ENCODE results near the gene RTEL1.

The RTEL1 gene

DNA sequence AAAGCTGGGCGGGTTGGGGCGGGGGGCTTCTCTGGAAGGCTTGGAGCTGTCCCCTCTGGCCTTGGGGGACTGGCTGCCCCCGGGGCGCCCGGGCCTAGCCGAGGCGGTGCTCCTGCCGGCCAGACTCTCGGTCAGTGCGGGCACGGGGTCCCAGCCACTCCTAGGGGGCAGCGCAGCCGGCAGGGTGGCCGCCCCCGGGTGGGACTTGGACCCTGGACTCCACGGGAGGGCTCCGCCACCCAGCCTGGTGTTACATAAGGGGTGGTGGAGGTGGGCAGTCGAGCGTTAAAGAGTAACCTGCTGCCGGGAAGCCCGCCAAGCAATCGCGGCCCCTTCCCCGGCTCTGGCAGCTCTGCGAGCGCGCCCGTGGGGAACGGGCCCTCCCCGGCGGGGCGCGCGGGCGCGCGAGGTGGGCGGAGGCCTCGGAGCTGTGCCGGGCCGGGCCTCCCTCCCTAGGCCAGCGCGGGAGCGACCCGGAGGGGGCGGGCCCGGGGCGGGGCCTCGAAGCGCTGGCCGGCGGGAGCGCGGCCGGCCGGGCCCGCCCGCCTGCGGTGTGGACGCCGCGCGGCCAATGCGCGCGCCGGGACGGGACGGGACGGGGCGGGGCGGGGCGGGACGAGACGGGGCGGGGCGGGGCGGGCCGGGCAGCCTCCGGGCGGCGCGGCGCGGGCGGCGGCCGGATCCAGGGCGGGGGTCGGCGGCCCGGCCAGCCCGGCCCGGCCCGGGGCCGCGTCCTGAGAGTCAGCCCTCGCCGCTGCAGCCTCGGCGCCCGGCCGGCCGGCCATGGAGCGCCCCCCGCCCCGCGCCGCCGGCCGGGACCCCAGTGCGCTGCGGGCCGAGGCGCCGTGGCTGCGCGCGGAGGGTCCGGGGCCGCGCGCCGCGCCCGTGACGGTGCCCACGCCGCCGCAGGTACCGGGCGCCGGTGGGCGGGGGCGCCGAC lies 81.3 kb downstream of the RTEL1 start, which contains the start of gene SLC2A4RG:
SLC2A4RG (plus strand) TSS at position 647 of the 940 bp plus-strand sequence; CDS start at position 784, 137 bp downstream.
- peak; percentile 53 for DNase-seq (ENCODE audit: low read depth)

DNA sequence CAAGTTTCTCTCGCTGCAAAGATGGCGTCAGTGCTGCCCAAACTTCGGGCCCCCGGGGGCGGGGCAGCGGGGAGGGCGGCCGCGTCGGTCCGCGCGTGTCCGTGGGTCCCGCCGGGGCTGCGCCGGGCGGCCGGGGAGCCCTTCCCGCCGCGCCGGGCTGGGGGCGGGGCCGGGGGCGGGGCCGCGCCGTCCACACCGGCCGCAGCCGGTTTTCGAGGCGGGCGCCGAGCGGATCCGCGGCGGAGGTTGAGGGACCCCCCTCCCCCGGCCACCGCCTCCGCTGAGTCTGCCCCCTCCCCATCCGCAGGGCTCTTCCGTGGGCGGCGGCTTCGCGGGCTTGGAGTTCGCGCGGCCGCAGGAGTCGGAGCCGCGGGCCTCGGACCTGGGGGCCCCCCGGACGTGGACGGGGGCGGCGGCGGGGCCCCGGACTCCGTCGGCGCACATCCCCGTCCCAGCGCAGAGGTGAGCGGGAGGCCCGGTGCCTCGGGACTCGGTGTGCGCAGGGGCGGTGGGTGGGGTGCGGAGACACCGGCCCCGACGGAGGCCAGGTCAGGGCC lies 82.0 kb downstream of the RTEL1 start:
- DNase-seq (ENCODE audit: low read depth): peak; percentile 37

DNA sequence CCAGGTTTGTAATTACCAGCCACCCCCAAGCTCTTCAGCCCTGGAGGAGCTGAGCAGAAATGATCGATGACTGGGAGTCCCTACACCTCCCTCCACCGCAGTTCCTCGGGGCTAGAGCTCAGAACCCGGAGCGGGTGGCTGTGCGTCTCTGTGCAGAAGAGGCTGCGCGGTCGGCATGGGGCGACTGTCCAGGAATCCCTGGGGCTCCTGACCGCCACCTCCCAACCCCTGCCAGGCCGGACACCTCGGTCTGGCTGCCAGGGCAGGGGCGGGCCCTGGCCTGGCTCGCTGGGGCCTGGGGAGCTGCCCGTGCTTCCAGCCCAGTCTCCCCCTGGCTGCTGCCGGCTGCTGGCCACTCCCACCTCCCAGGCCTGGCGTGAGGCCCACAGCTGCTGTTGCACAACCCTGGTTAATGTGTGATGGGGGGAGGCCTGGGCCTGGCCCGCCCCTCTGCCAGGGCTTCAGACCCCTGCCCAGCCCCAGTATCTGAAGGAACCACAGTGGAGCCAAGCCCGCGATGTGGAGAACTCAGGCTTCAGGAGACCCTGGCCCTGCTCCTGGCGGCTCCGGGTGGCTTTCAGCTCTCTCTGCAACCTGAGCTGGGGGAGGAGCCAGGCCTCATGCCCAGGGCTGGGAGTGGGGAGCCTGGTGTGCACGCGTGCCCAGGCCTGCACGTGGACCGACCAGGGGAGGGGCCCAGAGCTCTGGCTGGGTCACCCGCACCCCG lies 82.7 kb downstream of the RTEL1 start:
- peak; percentile 30 for DNase-seq (ENCODE audit: low read depth)

DNA sequence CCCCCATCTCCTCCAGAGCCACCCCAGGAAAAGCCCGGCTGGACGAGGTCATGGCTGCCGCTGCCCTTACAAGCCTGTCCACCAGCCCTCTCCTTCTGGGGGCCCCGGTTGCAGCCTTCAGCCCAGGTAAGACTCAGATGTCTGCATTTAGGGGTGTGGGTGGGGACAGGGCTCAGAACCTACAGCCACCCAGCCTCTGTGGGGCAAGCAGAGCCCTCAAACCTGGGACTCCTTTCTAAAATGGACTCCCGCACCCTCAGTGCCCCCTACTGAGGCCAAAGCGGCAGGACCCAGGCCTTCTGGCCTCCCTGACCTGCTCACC lies 83.2 kb downstream of the RTEL1 start:
- no peak for DNase-seq (ENCODE audit: low read depth)

DNA sequence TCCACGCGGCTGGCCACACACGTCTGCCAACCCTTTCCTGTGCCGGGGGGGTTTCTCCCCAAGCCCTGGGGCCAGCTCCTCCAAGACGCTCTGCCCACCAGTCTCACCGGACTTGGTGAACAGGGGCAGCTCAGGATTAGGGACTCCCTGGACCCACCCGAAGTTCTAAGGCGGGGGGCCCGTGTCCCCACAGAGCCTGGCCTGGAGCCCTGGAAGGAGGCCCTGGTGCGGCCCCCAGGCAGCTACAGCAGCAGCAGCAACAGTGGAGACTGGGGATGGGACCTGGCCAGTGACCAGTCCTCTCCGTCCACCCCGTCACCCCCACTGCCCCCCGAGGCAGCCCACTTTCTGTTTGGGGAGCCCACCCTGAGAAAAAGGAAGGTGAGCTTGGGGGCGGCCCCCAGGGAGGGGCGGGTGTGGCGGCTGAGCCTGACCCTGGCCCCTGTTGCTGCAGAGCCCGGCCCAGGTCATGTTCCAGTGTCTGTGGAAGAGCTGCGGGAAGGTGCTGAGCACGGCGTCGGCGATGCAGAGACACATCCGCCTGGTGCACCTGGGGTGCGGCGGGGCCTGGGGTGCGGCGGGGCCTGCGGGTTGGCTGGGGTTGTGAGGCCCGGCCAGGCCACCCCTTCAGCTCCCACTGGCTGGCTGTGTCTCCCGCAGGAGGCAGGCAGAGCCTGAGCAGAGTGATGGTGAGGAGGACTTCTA lies 83.7 kb downstream of the RTEL1 start:
- DNase-seq (ENCODE audit: low read depth): no peak

DNA sequence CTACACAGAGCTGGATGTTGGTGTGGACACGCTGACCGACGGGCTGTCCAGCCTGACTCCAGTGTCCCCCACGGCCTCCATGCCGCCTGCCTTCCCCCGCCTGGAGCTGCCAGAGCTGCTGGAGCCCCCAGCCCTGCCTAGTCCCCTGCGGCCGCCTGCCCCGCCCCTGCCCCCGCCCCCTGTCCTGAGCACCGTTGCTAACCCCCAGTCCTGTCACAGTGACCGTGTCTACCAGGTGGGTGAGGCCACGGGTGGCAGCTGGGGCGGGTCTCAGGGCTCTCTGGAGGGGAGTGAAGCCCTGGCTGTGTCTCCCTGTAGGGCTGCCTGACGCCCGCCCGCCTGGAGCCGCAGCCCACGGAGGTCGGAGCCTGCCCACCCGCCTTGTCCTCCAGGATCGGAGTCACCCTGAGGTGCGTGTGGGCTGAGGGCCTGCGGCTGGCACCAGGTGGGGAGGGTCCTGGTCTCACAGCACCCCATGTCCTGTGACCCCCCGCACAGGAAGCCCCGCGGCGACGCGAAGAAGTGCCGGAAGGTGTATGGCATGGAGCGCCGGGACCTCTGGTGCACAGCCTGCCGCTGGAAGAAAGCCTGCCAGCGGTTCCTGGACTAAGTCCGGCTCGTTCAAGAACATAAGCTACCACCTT lies 84.4 kb downstream of the RTEL1 start:
- DNase-seq (ENCODE audit: low read depth): no peak

DNA sequence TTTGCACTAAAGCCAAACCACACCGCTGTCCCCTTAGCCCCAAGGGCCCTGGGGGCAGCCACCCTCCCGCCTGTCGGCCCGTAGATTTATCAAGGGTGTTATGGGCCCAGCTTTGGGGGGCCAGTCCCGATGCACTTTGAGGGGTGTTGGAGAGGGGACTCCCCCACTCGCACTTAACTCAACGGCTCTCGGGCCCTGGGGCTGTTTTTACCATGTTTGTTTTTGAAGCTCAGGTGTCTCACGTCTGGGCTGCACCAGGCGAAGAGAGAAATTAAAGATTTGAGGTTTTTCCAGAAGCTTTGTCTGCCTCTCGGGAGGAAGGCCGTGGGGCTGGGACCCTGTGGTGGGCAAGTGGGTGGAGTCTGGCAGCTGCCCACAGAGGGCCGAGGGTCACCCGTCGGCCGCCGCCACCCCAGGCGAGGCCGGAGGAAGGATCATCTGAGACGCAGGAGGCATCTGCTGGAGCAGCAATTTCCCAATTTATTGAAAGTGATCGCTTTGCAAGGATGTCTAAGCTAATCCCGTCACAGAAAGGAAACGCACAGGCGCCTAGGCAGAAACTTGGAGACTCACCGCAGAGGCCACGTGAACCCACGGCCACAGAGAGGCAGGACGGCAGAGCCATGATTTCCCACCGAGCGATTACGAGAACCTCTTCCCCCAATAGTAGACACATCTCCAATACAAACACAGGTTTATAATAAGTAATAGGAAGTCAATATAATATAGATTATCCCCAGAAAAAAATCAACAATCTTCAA lies 85.3 kb downstream of the RTEL1 start:
- no peak for DNase-seq (ENCODE audit: low read depth)

DNA sequence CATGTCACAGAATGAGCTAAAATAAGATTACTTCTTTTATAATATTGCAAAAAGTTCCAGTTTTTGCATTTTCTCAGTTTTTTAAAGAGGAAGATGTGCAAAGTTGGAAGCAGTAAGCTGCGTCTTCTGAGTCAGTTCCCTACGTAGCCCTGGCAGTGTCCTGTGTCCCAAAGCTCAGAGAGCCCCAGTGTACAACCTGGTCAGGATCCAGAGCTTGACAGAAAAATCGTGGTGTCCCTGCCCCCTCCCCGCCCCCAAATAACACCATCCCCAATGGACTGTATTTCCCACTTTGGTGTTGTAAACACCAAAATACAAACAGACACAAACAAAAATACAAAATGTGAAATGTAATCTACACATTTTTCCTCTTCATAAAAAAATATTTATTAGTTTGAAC lies 86.0 kb downstream of the RTEL1 start:
- no peak for DNase-seq (ENCODE audit: low read depth)

DNA sequence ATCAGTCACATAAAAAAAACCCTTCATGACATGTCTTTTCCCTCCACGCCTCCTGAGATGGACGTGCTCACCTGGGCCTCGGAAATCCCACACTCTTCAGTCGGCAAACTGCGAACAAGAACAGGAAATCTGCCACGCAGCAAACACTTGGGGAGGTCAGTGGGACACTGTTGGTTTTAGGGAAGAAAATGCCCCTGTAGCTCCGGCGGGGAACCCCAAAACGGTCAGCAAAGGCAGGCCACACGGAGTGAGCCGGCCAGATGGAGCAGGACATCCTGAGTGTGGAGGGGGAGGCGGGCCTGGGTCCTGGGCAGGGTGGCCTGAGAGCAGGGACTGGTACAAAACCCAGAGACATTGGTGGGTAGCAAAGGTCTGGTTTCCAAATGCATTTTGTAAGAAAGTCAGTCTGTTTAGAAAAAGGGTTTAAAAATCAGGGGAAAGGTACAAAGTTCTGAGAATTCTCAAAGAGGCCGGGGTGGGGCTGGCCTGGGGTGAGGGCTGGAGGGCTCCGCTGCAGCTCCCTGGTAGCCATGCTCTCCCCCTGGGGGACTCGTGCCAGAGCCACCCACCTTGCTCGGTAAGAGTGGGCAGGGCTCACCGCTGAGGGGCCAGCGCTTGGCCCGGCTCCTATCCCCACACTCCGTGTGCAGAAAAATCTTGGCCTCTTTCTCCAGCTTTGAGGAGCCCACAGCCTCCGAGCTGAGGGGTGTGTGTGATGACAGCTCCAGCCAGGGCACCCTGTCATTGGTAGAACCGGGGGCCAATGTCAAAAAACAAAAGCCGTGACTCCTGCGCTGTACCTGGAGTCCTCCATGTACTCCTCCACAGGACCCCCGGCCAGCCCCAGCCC lies 86.7 kb downstream of the RTEL1 start:
- DNase-seq (ENCODE audit: low read depth): no peak

DNA sequence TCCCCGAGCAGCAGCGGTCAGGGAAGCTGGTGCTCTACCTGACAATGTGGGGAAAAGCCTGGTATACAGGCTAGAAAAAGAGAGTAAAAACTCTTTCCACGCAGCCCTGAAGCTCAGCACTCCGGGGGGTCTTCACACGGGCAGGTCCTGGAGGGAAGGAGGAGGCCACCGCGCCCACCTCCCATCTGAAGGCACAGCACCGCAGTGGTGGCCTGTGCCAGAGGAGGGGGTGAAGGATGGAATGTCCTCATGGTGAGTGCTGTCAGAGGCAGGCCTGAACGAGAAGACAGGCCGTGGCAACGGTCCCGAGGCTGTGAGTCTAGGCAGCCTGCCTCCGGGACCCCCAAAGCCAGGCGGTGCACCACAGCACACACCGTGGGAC lies 87.3 kb downstream of the RTEL1 start:
- DNase-seq (ENCODE audit: low read depth): no peak
